Common myeloid progenitor, CD34-positive (primary cell): ENCODE results near the gene ZNF839.
"Not testable (repeated sequence)": the region's sequence is repeated elsewhere in the genome, so short reads cannot be mapped to it uniquely, and the experiment has no call there.

ENCODE experiments used
- CTCF ChIA-PET: fragments of 350-600 bp; sonication (Branson Sonifier 250); formaldehyde crosslinking; loops from one replicate; lab custom pipeline; 2021; ENCODE audit warnings: antibody characterized with exemption; lab: Charles Lee
- POLR2A ChIA-PET: fragments of 350-600 bp; sonication (Branson Sonifier 250); formaldehyde crosslinking; loops from one replicate; lab custom pipeline; 2021; ENCODE audit warnings: antibody characterized with exemption; lab: Charles Lee
- DNase-seq, 3 donors: peaks; one replicate each; pipeline versions ENCODE4 v3.0.0 to v3.0.0-alpha.2; 2013
- H3K27ac ChIP-seq, 2 experiments: 1 replicate in 1 of 2; 2 replicates in 1 of 2; pipeline ENCODE4 v1.7.0; 2013; ENCODE audit warnings: inconsistent platforms in 2 of 2, low read length in 2 of 2, mild to moderate bottlenecking in 2 of 2, low read depth in 1 of 2, moderate library complexity in 1 of 2; ENCODE audit not compliant: severe bottlenecking in 2 of 2, insufficient read depth in 1 of 2, poor library complexity in 1 of 2
- H3K27me3 ChIP-seq, 5 experiments: replicated peaks in 2 of 5; 1 replicate in 3 of 5; 2 replicates in 2 of 5; pipeline versions ENCODE4 v1.6.1 to v1.7.0; 2013; ENCODE audit warnings: low read length in 4 of 5, mild to moderate bottlenecking in 2 of 5, moderate library complexity in 2 of 5, inconsistent platforms in 1 of 5; ENCODE audit not compliant: insufficient read depth in 5 of 5, control insufficient read depth in 4 of 5
- H3K36me3 ChIP-seq, 4 experiments: 1 replicate in 2 of 4; 2 replicates in 2 of 4; pipeline versions ENCODE4 v1.6.1 to v1.7.0; 2013; ENCODE audit warnings: low read length in 3 of 4, control low read depth in 1 of 4, mild to moderate bottlenecking in 1 of 4; ENCODE audit not compliant: control insufficient read depth in 4 of 4, insufficient read depth in 4 of 4
- H3K4me1 ChIP-seq, 4 experiments: 1 replicate in 3 of 4; 2 replicates in 1 of 4; pipeline versions ENCODE4 v1.6.1 to v1.7.1; 2013; ENCODE audit warnings: low read length in 3 of 4, mild to moderate bottlenecking in 3 of 4, control low read depth in 1 of 4, inconsistent platforms in 1 of 4, moderate library complexity in 1 of 4; ENCODE audit not compliant: control insufficient read depth in 4 of 4, insufficient read depth in 4 of 4; ENCODE audit errors: control extremely low read depth in 1 of 4
- H3K4me3 ChIP-seq, 7 experiments: 1 replicate in 4 of 7; 2 replicates in 3 of 7; pipeline versions ENCODE4 v1.5.1 to v1.7.0; 2013; ENCODE audit warnings: mild to moderate bottlenecking in 7 of 7, low read length in 6 of 7, moderate library complexity in 6 of 7, inconsistent platforms in 2 of 7, low read depth in 2 of 7, control low read depth in 1 of 7; ENCODE audit not compliant: insufficient read depth in 4 of 7, control insufficient read depth in 1 of 7; ENCODE audit errors: extremely low read depth in 1 of 7
- H3K9me3 ChIP-seq, 5 experiments: 1 replicate in 4 of 5; 2 replicates in 1 of 5; pipeline versions ENCODE4 v1.6.1 to v1.7.1; 2013; ENCODE audit warnings: low read length in 4 of 5, mild to moderate bottlenecking in 2 of 5, inconsistent platforms in 1 of 5, low read depth in 1 of 5, moderate library complexity in 1 of 5; ENCODE audit not compliant: control insufficient read depth in 4 of 5, insufficient read depth in 2 of 5; ENCODE audit errors: control extremely low read depth in 1 of 5
- WGBS: methylation state at CpG from one replicate; pipeline ENCODE4 v1.1.5; 2013; ENCODE audit not compliant: insufficient coverage; 5-methylcytosine and 5-hydroxymethylcytosine counted together

Gene ZNF839

DNA sequence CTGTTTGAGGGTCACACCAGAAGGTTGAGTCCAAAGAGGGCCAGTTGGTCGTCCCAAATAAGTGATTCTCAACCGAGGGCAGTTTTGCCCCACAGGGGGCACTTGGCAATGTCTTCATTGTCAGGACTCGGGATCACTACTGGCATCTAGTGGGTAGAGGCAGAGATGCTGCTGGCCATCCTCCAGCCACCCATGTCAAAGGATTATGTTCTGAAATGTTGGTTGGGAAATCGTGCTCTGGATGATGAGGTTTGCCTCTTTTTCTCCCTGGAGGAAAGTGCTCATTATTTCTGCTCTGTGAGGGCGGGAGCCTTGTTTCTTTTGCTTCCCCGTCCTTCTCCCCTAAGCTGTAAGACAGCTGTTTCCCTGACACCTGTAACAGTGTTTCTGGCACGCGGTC lies 3.6 kb downstream of the ZNF839 start:
- no peak overlapping the region for H3K4me3 ChIP-seq
- H3K27me3 ChIP-seq, result no peaks in the 10 kb centered on the region
- no peaks in the 10 kb centered on the region for H3K9me3 ChIP-seq
- no peak overlapping the region for H3K27ac ChIP-seq
- peak; percentile 79 to 87 (median 83) for DNase-seq
- H3K4me1 ChIP-seq, result peaks cover 0 to 29% (median 20%) of the 10 kb centered on the region in 4 experiments
- POLR2A ChIA-PET, result no interaction called here
- peaks cover 4 to 15% (median 7%) of the 10 kb centered on the region in 4 experiments for H3K36me3 ChIP-seq
- 12% methylated on average over 5 of the region's 8 CpGs for WGBS
- CTCF ChIA-PET, result interaction anchor here (0.6 to 2.3 kb wide), 4 partner anchors 11 to 375 kb away, joined by 3 to 8 read pairs (median 4); no protein-coding TSS in a partner anchor

GRCh38 chr14:102325791-102326345 lies 6.3 kb downstream of the ZNF839 start:
- H3K27ac ChIP-seq, result no peak overlapping the region
- no peaks in the 10 kb centered on the region for H3K9me3 ChIP-seq
- ChIA-PET POLR2A (no interaction called here), CTCF (no interaction called here)
- peaks cover 4 to 15% (median 7%) of the 10 kb centered on the region in 4 experiments for H3K36me3 ChIP-seq
- DNase-seq, result no peak
- WGBS, result 91% methylated on average over 8 of the region's 9 CpGs
- no peaks in the 10 kb centered on the region for H3K27me3 ChIP-seq
- peaks cover 0 to 10% (median 3%) of the 10 kb centered on the region in 4 experiments for H3K4me1 ChIP-seq
- no peak overlapping the region for H3K4me3 ChIP-seq

- H3K9me3 ChIP-seq, result no peaks in the 10 kb centered on the region
- peaks cover 4 to 17% (median 8%) of the 10 kb centered on the region in 4 experiments for H3K36me3 ChIP-seq
- peaks cover 0 to 7% (median 0%) of the 10 kb centered on the region in 4 experiments for H3K4me1 ChIP-seq
- H3K4me3 ChIP-seq, result no peak overlapping the region
- WGBS, result over 99% methylated on average over 12 of the region's 14 CpGs
- DNase-seq, result no peak
- no peak overlapping the region for H3K27ac ChIP-seq
- ChIA-PET POLR2A (no interaction called here), CTCF (no interaction called here)
- no peaks in the 10 kb centered on the region for H3K27me3 ChIP-seq
Measured at GRCh38 chr14:102326583-102326982, 7.0 kb downstream of the ZNF839 start.

DNA sequence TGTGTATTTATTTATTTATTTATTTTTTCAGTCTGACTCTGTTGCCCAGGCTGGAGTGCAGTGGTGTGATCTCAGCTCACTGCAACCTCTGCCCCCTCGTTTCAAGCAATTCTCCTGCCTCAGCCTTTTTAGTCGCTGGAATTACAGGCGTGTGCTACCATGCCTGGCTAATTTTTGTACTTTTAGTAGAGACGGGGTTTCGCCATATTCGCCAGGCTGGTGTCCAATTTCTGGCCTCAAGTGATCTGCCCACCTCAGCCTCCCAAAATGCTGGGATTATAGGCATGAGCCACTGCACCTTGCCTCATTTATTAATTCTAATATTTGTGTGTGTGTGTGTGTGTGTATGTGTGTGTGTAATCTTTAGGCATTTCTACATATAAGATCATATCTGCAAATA lies 9.8 kb downstream of the ZNF839 start:
- WGBS, result 80% methylated on average over 1 of the region's 6 CpGs
- H3K4me3 ChIP-seq, H3K27me3 ChIP-seq, H3K27ac ChIP-seq, POLR2A ChIA-PET, H3K9me3 ChIP-seq, H3K4me1 ChIP-seq, DNase-seq, CTCF ChIA-PET: not testable (repeated sequence)
- peaks cover 6 to 31% (median 25%) of the 10 kb centered on the region in 4 experiments for H3K36me3 ChIP-seq

GRCh38 chr14:102330806-102331205 lies 11.3 kb downstream of the ZNF839 start:
- H3K9me3 ChIP-seq, result no peaks in the 10 kb centered on the region
- H3K36me3 ChIP-seq, result peaks cover 11 to 42% (median 27%) of the 10 kb centered on the region in 4 experiments
- no peaks in the 10 kb centered on the region for H3K27me3 ChIP-seq
- DNase-seq, result no peak
- ChIA-PET CTCF (interaction anchor here (0.8 kb wide), 1 partner anchor 14 kb away, joined by 3 read pairs; no protein-coding TSS in a partner anchor), POLR2A (interaction anchor here (0.5 kb wide), 1 partner anchor 40 kb away, joined by 3 read pairs; no protein-coding TSS in a partner anchor)
- H3K4me1 ChIP-seq, result no peaks in the 10 kb centered on the region
- no peak overlapping the region for H3K4me3 ChIP-seq
- WGBS, result 100% methylated on average over 6 of the region's 8 CpGs
- no peak overlapping the region for H3K27ac ChIP-seq

- H3K36me3 ChIP-seq, result peaks cover 16 to 51% (median 31%) of the 10 kb centered on the region in 4 experiments
- H3K4me3 ChIP-seq, result no peak overlapping the region
- DNase-seq, result no peak
- whole genome bisulfite sequencing, result 93% methylated on average over 6 of the region's 7 CpGs
- no peaks in the 10 kb centered on the region for H3K4me1 ChIP-seq
- no peaks in the 10 kb centered on the region for H3K9me3 ChIP-seq
- H3K27me3 ChIP-seq, result no peaks in the 10 kb centered on the region
- POLR2A ChIA-PET, result interaction anchor here (0.6 to 1.1 kb wide), 2 partner anchors 8 to 19 kb away, joined by 3 read pairs; no protein-coding TSS in a partner anchor
- CTCF ChIA-PET, result interaction anchor here (1.1 to 2.3 kb wide), 3 partner anchors 9 to 24 kb away, joined by 3 to 8 read pairs (median 7); no protein-coding TSS in a partner anchor
- no peak overlapping the region for H3K27ac ChIP-seq
Measured at GRCh38 chr14:102333390-102333789, 13.8 kb downstream of the ZNF839 start.
